ENCODE results near the gene DNAH8. TPM values are rescaled to one million over a fixed set of nuclear protein-coding genes. Genes with fewer than 3 reads are reported as not detected.

The DNAH8 gene
- total and polyA plus RNA-seq, 2 donors, result 0.05 to 0.11 TPM

DNA sequence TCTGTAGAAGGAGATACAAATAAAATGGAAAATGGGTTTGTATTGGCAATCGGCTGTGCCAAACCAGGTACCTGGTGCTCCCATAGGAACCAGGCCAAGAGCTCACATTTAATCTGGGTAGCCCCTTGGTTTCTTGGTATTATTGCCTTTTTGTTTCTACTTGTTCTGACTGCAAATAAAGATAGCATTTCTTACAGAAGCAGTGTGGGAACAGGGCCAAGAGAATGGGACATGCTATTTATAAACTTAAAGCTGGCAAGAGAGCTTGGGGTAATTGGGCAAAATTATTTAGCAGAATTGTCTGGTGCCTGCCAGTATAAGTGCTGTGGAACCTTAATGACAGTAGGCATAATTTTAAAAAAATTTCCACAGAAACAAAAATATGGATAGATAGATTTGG lies 219.9 kb downstream of the DNAH8 start:
- H3K27ac ChIP-seq (ENCODE audit: low read depth in 1 of 2, low read length in 1 of 2), result no peak overlapping the region
- WGBS, result 97% methylated on average over 1 of the region's 1 CpG
- no peak overlapping the region for H3K4me3 ChIP-seq (ENCODE audit: low read length in 2 of 2)
- no peaks in the 10 kb centered on the region for H3K27me3 ChIP-seq (ENCODE audit: control insufficient read depth in 2 of 2, insufficient read depth in 1 of 2, low read length in 1 of 2)
- H3K9me3 ChIP-seq (ENCODE audit: control insufficient read depth in 2 of 2, insufficient read depth in 1 of 2, low read length in 1 of 2), result no peaks in the 10 kb centered on the region
- DNase-seq (ENCODE audit: low read depth in 6 of 9, low spot score in 9 of 9), result no peak
- H3K4me1 ChIP-seq (ENCODE audit: control insufficient read depth in 2 of 2, insufficient read depth in 2 of 2, low read length in 2 of 2), result no peaks in the 10 kb centered on the region
- no peaks in the 10 kb centered on the region for H3K36me3 ChIP-seq (ENCODE audit: control insufficient read depth in 2 of 2, insufficient read depth in 2 of 2, low read length in 1 of 2)

GRCh38 chr6:38937839-38938613 lies 222.9 kb downstream of the DNAH8 start:
- no peaks in the 10 kb centered on the region for H3K4me1 ChIP-seq (ENCODE audit: control insufficient read depth in 2 of 2, insufficient read depth in 2 of 2, low read length in 2 of 2)
- DNase-seq (ENCODE audit: low read depth in 6 of 9, low spot score in 9 of 9), result no peak
- no peak overlapping the region for H3K27ac ChIP-seq (ENCODE audit: low read depth in 1 of 2, low read length in 1 of 2)
- H3K9me3 ChIP-seq (ENCODE audit: control insufficient read depth in 2 of 2, insufficient read depth in 1 of 2, low read length in 1 of 2), result no peaks in the 10 kb centered on the region
- 97% methylated on average over 15 of the region's 15 CpGs for WGBS
- no peaks in the 10 kb centered on the region for H3K27me3 ChIP-seq (ENCODE audit: control insufficient read depth in 2 of 2, insufficient read depth in 1 of 2, low read length in 1 of 2)
- H3K36me3 ChIP-seq (ENCODE audit: control insufficient read depth in 2 of 2, insufficient read depth in 2 of 2, low read length in 1 of 2), result no peaks in the 10 kb centered on the region
- H3K4me3 ChIP-seq (ENCODE audit: low read length in 2 of 2), result no peak overlapping the region

DNA sequence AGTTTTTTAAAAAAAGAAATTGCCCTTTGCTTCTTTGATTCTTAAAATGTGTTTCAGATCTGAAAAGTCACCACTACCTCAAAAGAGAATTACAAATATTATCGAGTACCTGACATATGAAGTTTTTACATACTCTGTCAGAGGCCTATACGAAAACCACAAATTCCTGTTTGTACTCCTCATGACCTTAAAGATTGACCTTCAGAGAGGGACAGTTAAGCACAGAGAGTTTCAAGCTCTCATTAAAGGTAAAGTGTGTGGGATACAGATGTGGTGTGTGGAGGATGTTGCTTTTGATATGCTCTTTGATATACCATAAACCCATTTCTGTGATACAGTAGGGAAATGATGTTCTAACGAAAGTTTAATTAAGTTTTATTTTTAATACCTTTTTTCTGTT lies 223.6 kb downstream of the DNAH8 start:
- Histone ChIP-seq H3K9me3 (ENCODE audit: control insufficient read depth in 2 of 2, insufficient read depth in 1 of 2, low read length in 1 of 2) (no peaks in the 10 kb centered on the region), H3K27ac (ENCODE audit: low read depth in 1 of 2, low read length in 1 of 2) (no peak overlapping the region), H3K4me1 (ENCODE audit: control insufficient read depth in 2 of 2, insufficient read depth in 2 of 2, low read length in 2 of 2) (no peaks in the 10 kb centered on the region), H3K36me3 (ENCODE audit: control insufficient read depth in 2 of 2, insufficient read depth in 2 of 2, low read length in 1 of 2) (no peaks in the 10 kb centered on the region), H3K27me3 (ENCODE audit: control insufficient read depth in 2 of 2, insufficient read depth in 1 of 2, low read length in 1 of 2) (no peaks in the 10 kb centered on the region), H3K4me3 (ENCODE audit: low read length in 2 of 2) (no peak overlapping the region)
- 92% methylated on average over 3 of the region's 3 CpGs for WGBS
- DNase-seq (ENCODE audit: low read depth in 6 of 9, low spot score in 9 of 9), result no peak

DNA sequence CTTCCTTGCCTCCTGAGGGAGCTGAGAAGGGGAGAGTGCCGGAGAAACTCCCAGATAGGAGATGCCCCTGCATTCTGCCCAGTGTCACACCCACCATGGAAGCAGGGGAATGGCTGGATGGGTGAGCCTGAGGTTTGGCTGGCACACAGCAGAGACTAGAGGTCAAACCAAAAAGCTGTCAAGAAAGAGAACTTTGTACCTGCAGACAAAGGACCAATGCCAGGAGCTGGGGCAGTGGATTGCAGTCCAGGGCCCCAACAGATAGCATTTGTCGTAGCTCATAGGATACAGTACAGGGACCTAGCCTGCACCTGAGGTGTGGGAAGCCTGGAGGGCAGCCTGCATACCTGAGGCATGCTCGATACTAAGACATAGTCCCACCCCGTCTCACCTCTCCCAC lies 227.3 kb downstream of the DNAH8 start:
- Histone ChIP-seq H3K4me3 (ENCODE audit: low read length in 2 of 2) (no peak overlapping the region), H3K27ac (ENCODE audit: low read depth in 1 of 2, low read length in 1 of 2) (no peak overlapping the region), H3K36me3 (ENCODE audit: control insufficient read depth in 2 of 2, insufficient read depth in 2 of 2, low read length in 1 of 2) (no peaks in the 10 kb centered on the region), H3K4me1 (ENCODE audit: control insufficient read depth in 2 of 2, insufficient read depth in 2 of 2, low read length in 2 of 2) (no peaks in the 10 kb centered on the region), H3K9me3 (ENCODE audit: control insufficient read depth in 2 of 2, insufficient read depth in 1 of 2, low read length in 1 of 2) (no peaks in the 10 kb centered on the region), H3K27me3 (ENCODE audit: control insufficient read depth in 2 of 2, insufficient read depth in 1 of 2, low read length in 1 of 2) (no peaks in the 10 kb centered on the region)
- no peak for DNase-seq (ENCODE audit: low read depth in 6 of 9, low spot score in 9 of 9)
- 99% methylated on average over 4 of the region's 4 CpGs for WGBS

- H3K4me1 ChIP-seq (ENCODE audit: control insufficient read depth in 2 of 2, insufficient read depth in 2 of 2, low read length in 2 of 2), result no peaks in the 10 kb centered on the region
- no peaks in the 10 kb centered on the region for H3K27me3 ChIP-seq (ENCODE audit: control insufficient read depth in 2 of 2, insufficient read depth in 1 of 2, low read length in 1 of 2)
- H3K36me3 ChIP-seq (ENCODE audit: control insufficient read depth in 2 of 2, insufficient read depth in 2 of 2, low read length in 1 of 2), result no peaks in the 10 kb centered on the region
- 100% methylated on average over 1 of the region's 1 CpG for WGBS
- H3K9me3 ChIP-seq (ENCODE audit: control insufficient read depth in 2 of 2, insufficient read depth in 1 of 2, low read length in 1 of 2), result no peaks in the 10 kb centered on the region
- DNase-seq (ENCODE audit: low read depth in 6 of 9, low spot score in 9 of 9), result no peak
- no peak overlapping the region for H3K27ac ChIP-seq (ENCODE audit: low read depth in 1 of 2, low read length in 1 of 2)
- H3K4me3 ChIP-seq (ENCODE audit: low read length in 2 of 2), result no peak overlapping the region
These were observed 227.9 kb downstream of the DNAH8 start for GRCh38 chr6:38942965-38943364.

- Histone ChIP-seq H3K4me3 (ENCODE audit: low read length in 2 of 2) (no peak overlapping the region), H3K36me3 (ENCODE audit: control insufficient read depth in 2 of 2, insufficient read depth in 2 of 2, low read length in 1 of 2) (no peaks in the 10 kb centered on the region), H3K4me1 (ENCODE audit: control insufficient read depth in 2 of 2, insufficient read depth in 2 of 2, low read length in 2 of 2) (no peaks in the 10 kb centered on the region), H3K27ac (ENCODE audit: low read depth in 1 of 2, low read length in 1 of 2) (no peak overlapping the region), H3K27me3 (ENCODE audit: control insufficient read depth in 2 of 2, insufficient read depth in 1 of 2, low read length in 1 of 2) (no peaks in the 10 kb centered on the region), H3K9me3 (ENCODE audit: control insufficient read depth in 2 of 2, insufficient read depth in 1 of 2, low read length in 1 of 2) (no peaks in the 10 kb centered on the region)
- WGBS, result 93% methylated on average over 4 of the region's 4 CpGs
- DNase-seq (ENCODE audit: low read depth in 6 of 9, low spot score in 9 of 9), result no peak
These were observed 228.9 kb downstream of the DNAH8 start for GRCh38 chr6:38943964-38944363.

DNA sequence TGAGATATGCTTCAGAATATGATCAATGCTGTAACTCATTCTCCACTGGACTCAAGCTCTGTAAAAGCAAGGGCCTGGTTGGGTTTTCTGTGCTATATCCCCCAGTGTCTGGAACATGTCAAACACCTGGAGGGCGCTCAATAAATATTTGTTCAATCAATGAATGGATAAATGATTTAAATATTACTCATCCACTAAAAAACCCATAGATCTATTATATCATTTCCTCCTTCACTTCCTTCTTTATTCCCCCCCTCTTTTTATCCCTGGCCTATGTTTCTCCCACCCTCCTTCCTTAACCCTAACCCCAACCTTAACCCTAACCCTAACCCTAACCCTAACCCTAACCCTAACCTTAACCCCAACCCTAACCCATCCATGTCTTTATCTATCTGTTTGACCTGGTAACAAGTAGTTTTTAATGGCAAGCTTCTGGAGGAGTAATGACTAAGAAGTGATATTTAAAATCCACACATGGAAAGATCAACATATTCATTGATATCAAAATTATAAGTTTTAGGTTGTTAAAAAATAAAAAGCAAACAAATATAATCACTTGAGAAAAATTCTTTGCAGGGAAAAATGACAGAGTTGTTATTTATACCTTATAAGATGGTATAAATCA lies 229.7 kb downstream of the DNAH8 start:
- 97% methylated on average over 1 of the region's 1 CpG for WGBS
- Histone ChIP-seq H3K9me3 (ENCODE audit: control insufficient read depth in 2 of 2, insufficient read depth in 1 of 2, low read length in 1 of 2) (no peaks in the 10 kb centered on the region), H3K27ac (ENCODE audit: low read depth in 1 of 2, low read length in 1 of 2) (no peak overlapping the region), H3K4me1 (ENCODE audit: control insufficient read depth in 2 of 2, insufficient read depth in 2 of 2, low read length in 2 of 2) (no peaks in the 10 kb centered on the region), H3K27me3 (ENCODE audit: control insufficient read depth in 2 of 2, insufficient read depth in 1 of 2, low read length in 1 of 2) (no peaks in the 10 kb centered on the region), H3K4me3 (ENCODE audit: low read length in 2 of 2) (no peak overlapping the region), H3K36me3 (ENCODE audit: control insufficient read depth in 2 of 2, insufficient read depth in 2 of 2, low read length in 1 of 2) (no peaks in the 10 kb centered on the region)
- DNase-seq (ENCODE audit: low read depth in 6 of 9, low spot score in 9 of 9), result no peak

- no peaks in the 10 kb centered on the region for H3K36me3 ChIP-seq (ENCODE audit: control insufficient read depth in 2 of 2, insufficient read depth in 2 of 2, low read length in 1 of 2)
- no peak for DNase-seq (ENCODE audit: low read depth in 6 of 9, low spot score in 9 of 9)
- H3K4me3 ChIP-seq (ENCODE audit: low read length in 2 of 2), result no peak overlapping the region
- peaks cover 0 to 2% of the 10 kb centered on the region in 2 donors for H3K27me3 ChIP-seq (ENCODE audit: control insufficient read depth in 2 of 2, insufficient read depth in 1 of 2, low read length in 1 of 2)
- 99% methylated on average over 2 of the region's 2 CpGs for WGBS
- H3K9me3 ChIP-seq (ENCODE audit: control insufficient read depth in 2 of 2, insufficient read depth in 1 of 2, low read length in 1 of 2), result peaks cover 0 to 6% of the 10 kb centered on the region in 2 donors
- no peaks in the 10 kb centered on the region for H3K4me1 ChIP-seq (ENCODE audit: control insufficient read depth in 2 of 2, insufficient read depth in 2 of 2, low read length in 2 of 2)
- no peak overlapping the region for H3K27ac ChIP-seq (ENCODE audit: low read depth in 1 of 2, low read length in 1 of 2)
These were observed 240.8 kb downstream of the DNAH8 start for GRCh38 chr6:38955861-38956260.

- Histone ChIP-seq H3K4me3 (ENCODE audit: low read length in 2 of 2) (no peak overlapping the region), H3K4me1 (ENCODE audit: control insufficient read depth in 2 of 2, insufficient read depth in 2 of 2, low read length in 2 of 2) (no peaks in the 10 kb centered on the region), H3K27me3 (ENCODE audit: control insufficient read depth in 2 of 2, insufficient read depth in 1 of 2, low read length in 1 of 2) (peaks cover 0 to 2% of the 10 kb centered on the region in 2 donors), H3K27ac (ENCODE audit: low read depth in 1 of 2, low read length in 1 of 2) (no peak overlapping the region), H3K36me3 (ENCODE audit: control insufficient read depth in 2 of 2, insufficient read depth in 2 of 2, low read length in 1 of 2) (no peaks in the 10 kb centered on the region), H3K9me3 (ENCODE audit: control insufficient read depth in 2 of 2, insufficient read depth in 1 of 2, low read length in 1 of 2) (peaks cover 0 to 6% of the 10 kb centered on the region in 2 donors)
- DNase-seq (ENCODE audit: low read depth in 6 of 9, low spot score in 9 of 9), result no peak
These were observed 242.3 kb downstream of the DNAH8 start for GRCh38 chr6:38957426-38957825.

All from thymus (tissue), 11 donors.